Activated CD8-positive, alpha-beta memory T cell treated with anti-CD3 and anti-CD28 coated beads for 36 hours (primary cell): ENCODE data around the gene ANKS1A. TPM values are rescaled to one million over a fixed set of nuclear protein-coding genes. Genes with fewer than 3 reads are reported as not detected.

Source experiments
- CTCF ChIA-PET: fragments of 350-600 bp; sonication (Branson Sonifier 250); formaldehyde crosslinking; loops from one replicate; lab custom pipeline; 2021; ENCODE audit warnings: antibody characterized with exemption; lab: Charles Lee
- POLR2A ChIA-PET: fragments of 350-600 bp; sonication (Branson Sonifier 250); formaldehyde crosslinking; loops from one replicate; lab custom pipeline; 2021; ENCODE audit warnings: antibody characterized with exemption; lab: Charles Lee
- total RNA-seq, 2 experiments: library from RNA; stranded (reverse); gene quantifications; one replicate each; pipeline ENCODE4 v1.2.3, GENCODE V29; 2021

ANKS1A gene
- total RNA-seq, 2 experiments from 2014 or later, result 7.9 to 8.6 TPM

- CTCF ChIA-PET, result no interaction called here
- POLR2A ChIA-PET, result interaction anchor here (0.6 kb wide), 1 partner anchor 280 kb away, joined by 3 read pairs; no protein-coding TSS in a partner anchor
These were observed 193.8 kb downstream of the ANKS1A start for GRCh38 chr6:35082733-35083403.

- ChIA-PET POLR2A (no interaction called here), CTCF (no interaction called here)
These were observed 194.5 kb downstream of the ANKS1A start for GRCh38 chr6:35083507-35083906.

- POLR2A ChIA-PET, result no interaction called here
- CTCF ChIA-PET, result no interaction called here
These were observed 195.0 kb downstream of the ANKS1A start for GRCh38 chr6:35084041-35084491.

- CTCF ChIA-PET, result no interaction called here
- POLR2A ChIA-PET, result no interaction called here
These were observed 195.6 kb downstream of the ANKS1A start for GRCh38 chr6:35084511-35085203.

GRCh38 chr6:35085359-35086281, 196.6 kb downstream of the ANKS1A start:
- ChIA-PET POLR2A (no interaction called here), CTCF (interaction anchor here (0.5 kb wide), 1 partner anchor 728 kb away, joined by 3 read pairs; no protein-coding TSS in a partner anchor)

- CTCF ChIA-PET, result no interaction called here
- POLR2A ChIA-PET, result no interaction called here
These were observed 197.2 kb downstream of the ANKS1A start for GRCh38 chr6:35086282-35086632.

GRCh38 chr6:35086636-35087360, 197.7 kb downstream of the ANKS1A start:
- ChIA-PET POLR2A (no interaction called here), CTCF (no interaction called here)

GRCh38 chr6:35087361-35088280, 198.6 kb downstream of the ANKS1A start:
- ChIA-PET CTCF (interaction anchor here (0.6 kb wide), 1 partner anchor 48 kb away, joined by 5 read pairs; no protein-coding TSS in a partner anchor), POLR2A (no interaction called here)

GRCh38 chr6:35088281-35089215, 199.5 kb downstream of the ANKS1A start:
- ChIA-PET POLR2A (no interaction called here), CTCF (interaction anchor here (0.6 kb wide), 1 partner anchor 47 kb away, joined by 5 read pairs; no protein-coding TSS in a partner anchor)

GRCh38 chr6:35089216-35089934, 200.3 kb downstream of the ANKS1A start:
- ChIA-PET CTCF (no interaction called here), POLR2A (no interaction called here)

GRCh38 chr6:35089935-35090505, 201.0 kb downstream of the ANKS1A start:
- POLR2A ChIA-PET, result no interaction called here
- CTCF ChIA-PET, result no interaction called here

- CTCF ChIA-PET, result no interaction called here
- POLR2A ChIA-PET, result interaction anchor here (0.5 kb wide), 1 partner anchor 14 kb away, joined by 8 read pairs; no protein-coding TSS in a partner anchor
These were observed 201.7 kb downstream of the ANKS1A start for GRCh38 chr6:35090734-35091133.

- POLR2A ChIA-PET, result interaction anchor here (0.5 kb wide), 1 partner anchor 13 kb away, joined by 8 read pairs; no protein-coding TSS in a partner anchor
- CTCF ChIA-PET, result no interaction called here
These were observed 202.5 kb downstream of the ANKS1A start for GRCh38 chr6:35091346-35092083.

GRCh38 chr6:35092362-35093117, 203.5 kb downstream of the ANKS1A start:
- ChIA-PET POLR2A (interaction anchor here (0.6 kb wide), 1 partner anchor 707 kb away, joined by 3 read pairs; no protein-coding TSS in a partner anchor), CTCF (no interaction called here)
